ENCODE measurements around the gene NOP53. TPM values are rescaled to one million over a fixed set of nuclear protein-coding genes. Genes with fewer than 3 reads are reported as not detected.
A peak's percentile ranks its signal among the peaks of the same experiment; 100 is the strongest.
"Not testable (repeated sequence)": the region's sequence is repeated elsewhere in the genome, so short reads cannot be mapped to it uniquely, and the experiment has no call there.

Gene NOP53
- total RNA-seq, 1 donor from 2014 or later = 218 TPM

GRCh38 chr19:47755065-47755761 lies 9.9 kb downstream of the NOP53 start:
- no peak for ATAC-seq

- ATAC-seq = no peak
Measured at GRCh38 chr19:47755762-47756626, 10.6 kb downstream of the NOP53 start.

- ATAC-seq = no peak
Measured at GRCh38 chr19:47756627-47756929, 11.2 kb downstream of the NOP53 start.

GRCh38 chr19:47756953-47757608 lies 11.7 kb downstream of the NOP53 start:
- ATAC-seq = no peak

GRCh38 chr19:47757617-47758442 lies 12.5 kb downstream of the NOP53 start:
- no peak for ATAC-seq

GRCh38 chr19:47758443-47758804 lies 13.1 kb downstream of the NOP53 start:
- ATAC-seq = no peak

GRCh38 chr19:47760632-47760999 lies 15.3 kb downstream of the NOP53 start:
- ATAC-seq = no peak

- ATAC-seq = no peak
Measured at GRCh38 chr19:47761566-47761965, 16.2 kb downstream of the NOP53 start.

- ATAC-seq = no peak
Measured at GRCh38 chr19:47762151-47762550, 16.8 kb downstream of the NOP53 start.

GRCh38 chr19:47762615-47763308 lies 17.4 kb downstream of the NOP53 start:
- peak; percentile 23 for ATAC-seq

- not testable (repeated sequence) for ATAC-seq
Measured at GRCh38 chr19:47764705-47765104, 19.4 kb downstream of the NOP53 start.

- ATAC-seq = peak; percentile 58
Measured at GRCh38 chr19:47765523-47766358, 20.4 kb downstream of the NOP53 start.

- no peak for ATAC-seq
Measured at GRCh38 chr19:47766359-47766620, 20.9 kb downstream of the NOP53 start.

GRCh38 chr19:47766670-47767069 lies 21.3 kb downstream of the NOP53 start:
- ATAC-seq = no peak

- ATAC-seq = no peak
Measured at GRCh38 chr19:47767349-47767748, 22.0 kb downstream of the NOP53 start.

GRCh38 chr19:47768604-47769003 lies 23.3 kb downstream of the NOP53 start:
- no peak for ATAC-seq

GRCh38 chr19:47769534-47769933 lies 24.2 kb downstream of the NOP53 start:
- no peak for ATAC-seq

- not testable (repeated sequence) for ATAC-seq
Measured at GRCh38 chr19:47771291-47771690, 25.9 kb downstream of the NOP53 start.

GRCh38 chr19:47776568-47776967 lies 31.2 kb downstream of the NOP53 start:
- ATAC-seq = peak; percentile 66

GRCh38 chr19:47777245-47778048 lies 32.1 kb downstream of the NOP53 start:
- not testable (repeated sequence) for ATAC-seq

Measured in esophagus mucosa (tissue), 1 donor.